NK-92 (cell line): ENCODE results near the gene GATA6.

Source experiments
- DNase-seq: peaks from one replicate; lab custom pipeline; 2025; ENCODE audit not compliant: unreplicated experiment; lab: John Stamatoyannopoulos, UW

GATA6 gene

DNA sequence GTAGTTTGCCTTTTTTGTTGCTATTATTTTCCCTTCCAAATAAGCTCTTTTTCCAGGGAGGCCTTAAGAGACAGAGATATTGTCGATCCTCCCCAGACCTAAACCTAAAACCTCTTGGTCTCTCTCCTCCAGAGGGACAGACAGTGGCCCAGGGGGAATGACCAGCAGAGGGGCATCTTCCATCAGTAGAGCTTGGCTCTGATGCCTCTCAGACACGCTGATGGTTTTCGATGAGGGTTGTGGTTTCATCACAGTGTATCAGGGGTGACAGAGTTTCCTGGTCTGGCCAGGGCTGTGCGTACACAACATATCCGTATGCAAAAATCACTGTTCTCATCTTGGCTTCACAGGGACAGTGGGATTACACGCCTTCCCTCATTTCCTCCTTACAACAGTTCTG, 68.6 kb downstream of the GATA6 start:
- no peak for DNase-seq

DNA sequence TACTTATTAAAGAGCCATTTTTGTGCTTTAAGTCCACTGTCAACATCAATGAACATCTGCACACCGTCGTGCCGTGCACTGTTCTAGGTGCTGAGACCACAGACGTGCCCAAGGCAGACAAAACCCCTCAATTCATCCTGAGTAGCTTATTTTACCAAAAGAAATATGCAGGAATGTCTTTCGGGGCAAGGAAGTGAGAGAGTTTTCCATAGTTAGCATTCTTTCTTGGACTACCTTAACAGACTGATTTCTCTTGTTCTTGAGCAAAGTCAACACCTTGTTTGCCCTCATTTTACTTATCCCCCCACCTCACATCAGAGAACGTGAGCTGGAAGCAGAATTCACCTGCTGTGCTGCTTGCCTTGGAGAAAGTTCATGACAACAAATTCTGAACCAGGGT, 69.3 kb downstream of the GATA6 start:
- DNase-seq = no peak

- DNase-seq = no peak
Observed at GRCh38 chr18:22241921-22242361, 72.6 kb downstream of the GATA6 start.

- DNase-seq = no peak
Observed at GRCh38 chr18:22243513-22243912, 74.1 kb downstream of the GATA6 start.

- no peak for DNase-seq
Observed at GRCh38 chr18:22250026-22250425, 80.6 kb downstream of the GATA6 start.

DNA sequence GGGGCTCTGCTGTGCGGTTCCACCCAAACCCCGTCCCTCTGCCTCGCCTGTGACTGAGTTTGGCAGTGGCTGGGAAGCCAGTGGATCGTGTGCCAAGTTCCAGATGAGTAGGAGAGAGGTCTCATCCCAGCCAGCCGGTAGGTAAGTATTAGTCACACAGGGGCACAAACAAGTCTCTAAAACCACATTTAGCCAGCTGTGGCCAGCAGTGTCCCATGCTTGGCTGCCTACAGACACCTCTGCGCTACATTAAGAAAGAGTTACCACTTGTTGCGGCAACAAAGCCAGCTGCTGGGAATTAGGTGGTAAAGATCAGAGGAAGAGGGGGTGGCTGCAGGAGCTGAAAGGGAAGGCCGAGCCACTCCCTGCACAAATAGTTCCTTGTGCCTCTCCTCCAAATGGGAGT, 81.2 kb downstream of the GATA6 start:
- no peak for DNase-seq
